ENCODE measurements around the gene ADAMTS9. TPM values are rescaled to one million over a fixed set of nuclear protein-coding genes. Genes with fewer than 3 reads are reported as not detected.
"Not testable (repeated sequence)": the region's sequence is repeated elsewhere in the genome, so short reads cannot be mapped to it uniquely, and the experiment has no call there.

The ADAMTS9 gene
- polyA plus RNA-seq, 1 experiment = 0.16 TPM

DNA sequence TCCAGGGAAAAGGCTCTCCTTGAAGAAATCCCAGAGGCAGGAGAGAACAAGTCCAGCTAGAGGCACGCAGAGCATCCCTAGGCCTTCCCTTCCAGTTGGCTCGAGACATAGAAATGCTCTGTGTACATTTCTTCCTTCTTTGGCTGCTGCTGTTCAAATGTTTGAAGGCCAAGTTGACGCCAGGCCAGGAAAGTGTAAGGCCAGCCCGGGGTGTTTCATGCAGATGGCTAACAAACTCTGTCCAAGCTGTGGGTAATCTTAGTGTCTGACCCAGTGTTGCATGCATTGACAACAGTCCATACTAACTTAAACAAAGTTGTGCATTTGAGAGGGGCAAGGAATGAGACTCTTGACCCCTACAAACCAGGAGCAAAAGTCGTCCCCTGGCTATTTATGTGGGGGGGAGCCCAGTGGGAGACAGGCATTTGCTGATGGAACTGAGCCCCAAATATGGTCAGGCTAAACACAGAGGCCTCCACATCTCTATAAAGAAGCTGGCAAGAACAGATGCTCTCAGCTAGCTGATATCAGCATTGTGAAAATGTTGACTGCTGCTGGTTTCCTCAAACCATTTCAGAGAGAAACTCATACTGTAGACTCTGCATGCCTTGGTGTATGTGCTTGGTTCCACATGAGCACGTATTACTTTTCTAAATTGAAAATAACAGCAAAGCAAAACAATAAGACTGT is 139.5 kb downstream of the ADAMTS9 start:
- H3K4me3 ChIP-seq (ENCODE audit: low read depth, low read length) = no peak overlapping the region
- no peak for DNase-seq (ENCODE audit: low read depth)
- ChIA-PET POLR2A (no interaction called here), CTCF (interaction anchor here (1.2 to 3.8 kb wide), 2 partner anchors 9 to 15 kb away, joined by 4 to 17 read pairs; no protein-coding TSS in a partner anchor)
- no peaks in the 10 kb centered on the region for H3K36me3 ChIP-seq (ENCODE audit: control insufficient read depth, insufficient read depth, low read length)
- TF ChIP-seq, protein P1, sequence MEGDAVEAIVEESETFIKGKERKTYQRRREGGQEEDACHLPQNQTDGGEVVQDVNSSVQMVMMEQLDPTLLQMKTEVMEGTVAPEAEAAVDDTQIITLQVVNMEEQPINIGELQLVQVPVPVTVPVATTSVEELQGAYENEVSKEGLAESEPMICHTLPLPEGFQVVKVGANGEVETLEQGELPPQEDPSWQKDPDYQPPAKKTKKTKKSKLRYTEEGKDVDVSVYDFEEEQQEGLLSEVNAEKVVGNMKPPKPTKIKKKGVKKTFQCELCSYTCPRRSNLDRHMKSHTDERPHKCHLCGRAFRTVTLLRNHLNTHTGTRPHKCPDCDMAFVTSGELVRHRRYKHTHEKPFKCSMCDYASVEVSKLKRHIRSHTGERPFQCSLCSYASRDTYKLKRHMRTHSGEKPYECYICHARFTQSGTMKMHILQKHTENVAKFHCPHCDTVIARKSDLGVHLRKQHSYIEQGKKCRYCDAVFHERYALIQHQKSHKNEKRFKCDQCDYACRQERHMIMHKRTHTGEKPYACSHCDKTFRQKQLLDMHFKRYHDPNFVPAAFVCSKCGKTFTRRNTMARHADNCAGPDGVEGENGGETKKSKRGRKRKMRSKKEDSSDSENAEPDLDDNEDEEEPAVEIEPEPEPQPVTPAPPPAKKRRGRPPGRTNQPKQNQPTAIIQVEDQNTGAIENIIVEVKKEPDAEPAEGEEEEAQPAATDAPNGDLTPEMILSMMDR (IDR thresholded peaks at IDR 0.05; ENCODE audit: insufficient read depth, low read depth, low read length) = no peak
- H3K27me3 ChIP-seq (ENCODE audit: control insufficient read depth, insufficient read depth, low read length) = no peaks in the 10 kb centered on the region; the same call in 1 of the 2 replicates

DNA sequence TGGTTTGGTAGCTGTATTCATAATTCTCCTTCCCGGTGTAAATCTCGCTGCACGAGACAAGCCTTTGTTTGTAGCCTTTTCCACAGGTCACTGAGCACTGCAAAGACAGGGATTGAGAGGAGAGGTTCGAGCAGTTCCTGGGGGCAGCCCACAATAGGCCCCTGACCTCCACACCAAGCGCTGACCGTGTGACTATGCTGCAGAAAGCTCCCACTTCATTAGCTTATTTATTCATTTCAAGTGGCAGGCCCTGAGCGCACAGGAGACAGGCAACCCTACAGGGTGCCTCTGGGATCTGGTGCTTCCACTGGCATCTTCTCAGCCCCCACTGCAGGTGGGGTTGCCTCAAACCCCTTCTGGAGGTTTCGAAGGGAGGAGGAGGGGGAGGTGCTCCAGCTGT is 140.9 kb downstream of the ADAMTS9 start:
- Histone ChIP-seq H3K36me3 (ENCODE audit: control insufficient read depth, insufficient read depth, low read length) (no peaks in the 10 kb centered on the region), H3K4me3 (ENCODE audit: low read depth, low read length) (no peak overlapping the region), H3K27me3 (ENCODE audit: control insufficient read depth, insufficient read depth, low read length) (no peaks in the 10 kb centered on the region)
- TF ChIP-seq, protein P1 (IDR thresholded peaks at IDR 0.05; ENCODE audit: insufficient read depth, low read depth, low read length) = no peak
- no peak for DNase-seq (ENCODE audit: low read depth)
- POLR2A ChIA-PET = no interaction called here
- CTCF ChIA-PET = interaction anchor here (0.6 to 3.8 kb wide), 3 partner anchors 11 to 33 kb away, joined by 3 to 17 read pairs (median 3); no protein-coding TSS in a partner anchor

DNA sequence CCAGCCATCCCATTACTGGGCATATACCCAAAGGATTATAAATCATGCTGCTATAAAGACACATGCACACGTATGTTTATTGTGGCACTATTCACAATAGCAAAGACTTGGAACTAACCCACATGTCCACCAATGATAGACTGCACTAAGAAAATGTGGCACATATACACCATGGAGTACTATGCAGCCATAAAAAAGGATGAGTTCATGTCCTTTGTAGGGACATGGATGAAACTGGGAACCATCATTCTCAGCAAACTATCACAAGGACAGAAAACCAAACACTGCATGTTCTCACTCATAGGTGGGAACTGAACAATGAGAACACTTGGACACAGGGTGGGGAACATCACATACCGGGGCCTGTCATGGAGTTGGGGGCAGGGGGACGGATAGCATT is 142.6 kb downstream of the ADAMTS9 start:
- CTCF ChIA-PET; H3K27me3 ChIP-seq (ENCODE audit: control insufficient read depth, insufficient read depth, low read length); POLR2A ChIA-PET; DNase-seq (ENCODE audit: low read depth); H3K4me3 ChIP-seq (ENCODE audit: low read depth, low read length); H3K36me3 ChIP-seq (ENCODE audit: control insufficient read depth, insufficient read depth, low read length): not testable (repeated sequence)

DNA sequence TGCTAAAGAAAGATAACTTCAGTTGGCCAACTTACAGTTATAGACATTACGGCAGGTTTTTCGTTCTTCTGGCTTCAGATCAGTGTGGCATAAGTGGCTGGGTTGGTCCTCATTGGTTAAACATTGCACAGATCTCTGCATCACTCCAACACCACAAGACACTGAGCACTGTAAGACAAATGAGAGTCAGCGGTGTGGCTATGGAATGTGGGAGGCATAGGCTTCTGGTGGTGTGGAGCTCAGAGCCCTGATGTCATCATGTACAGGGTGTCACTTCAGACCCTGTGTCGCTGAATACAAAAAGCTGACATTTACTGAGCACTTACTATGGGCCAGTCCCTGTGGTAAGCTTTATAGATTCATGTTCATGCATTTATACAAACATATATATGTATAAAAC is 146.0 kb downstream of the ADAMTS9 start:
- DNase-seq (ENCODE audit: low read depth) = no peak
- POLR2A ChIA-PET = no interaction called here

DNA sequence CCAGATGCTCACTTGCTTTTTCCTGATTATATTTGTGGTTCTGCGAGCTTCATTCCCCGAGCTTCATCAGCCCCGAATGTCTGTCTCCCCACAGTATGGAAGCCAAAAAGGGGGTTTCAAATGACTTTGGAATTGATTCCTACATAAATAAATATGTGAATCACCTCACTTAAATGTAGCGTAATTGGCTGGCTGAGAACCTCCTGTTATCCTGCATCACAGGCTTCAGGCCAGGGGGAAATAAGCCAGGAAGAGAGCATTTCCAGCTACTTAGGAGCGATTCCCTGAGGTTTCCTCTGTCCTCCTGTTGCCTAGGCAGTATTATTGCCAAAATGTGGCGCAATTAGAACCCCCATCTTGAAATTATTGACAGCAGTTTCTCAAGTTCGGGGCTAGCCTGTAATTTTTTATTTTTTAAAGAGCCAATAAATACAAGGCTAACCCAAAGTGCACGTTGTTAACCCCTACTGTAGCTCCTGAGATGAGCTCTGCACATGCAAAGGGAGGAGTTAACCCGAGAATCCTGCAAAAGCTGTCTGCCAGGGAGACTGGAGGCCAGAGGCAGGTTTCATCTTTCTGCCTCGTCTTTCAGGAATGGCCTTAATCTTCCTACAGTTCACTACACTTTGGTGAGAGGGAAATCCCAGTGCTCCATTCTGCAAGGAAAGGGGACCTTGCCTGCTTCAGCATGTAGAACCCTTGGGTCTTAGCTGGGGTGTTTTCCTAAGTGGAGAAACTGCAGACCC is 148.2 kb downstream of the ADAMTS9 start:
- CTCF ChIA-PET = interaction anchor here (1.3 kb wide), 1 partner anchor 9 kb away, joined by 5 read pairs; no protein-coding TSS in a partner anchor
- H3K36me3 ChIP-seq (ENCODE audit: control insufficient read depth, insufficient read depth, low read length) = no peaks in the 10 kb centered on the region
- H3K4me3 ChIP-seq (ENCODE audit: low read depth, low read length) = no peak overlapping the region
- H3K27me3 ChIP-seq (ENCODE audit: control insufficient read depth, insufficient read depth, low read length) = peaks cover 7% of the 10 kb centered on the region
- POLR2A ChIA-PET = no interaction called here
- TF ChIP-seq, protein P1 (IDR thresholded peaks at IDR 0.05; ENCODE audit: insufficient read depth, low read depth, low read length) = no peak
- peak; percentile 71 for DNase-seq (ENCODE audit: low read depth)

More for the DNA sequence above, 146.0 kb downstream of the ADAMTS9 start:
- TF ChIP-seq, protein P1 (IDR thresholded peaks at IDR 0.05; ENCODE audit: insufficient read depth, low read depth, low read length) = no peak
- Histone ChIP-seq H3K36me3 (ENCODE audit: control insufficient read depth, insufficient read depth, low read length) (no peaks in the 10 kb centered on the region), H3K27me3 (ENCODE audit: control insufficient read depth, insufficient read depth, low read length) (peaks cover 7% of the 10 kb centered on the region), H3K4me3 (ENCODE audit: low read depth, low read length) (no peak overlapping the region)
- CTCF ChIA-PET = interaction anchor here (1.0 to 1.9 kb wide), 2 partner anchors 9 to 15 kb away, joined by 3 to 5 read pairs; no protein-coding TSS in a partner anchor

Measured in BJ (cell line).